Stimulated activated CD4-positive, alpha-beta T cell treated with anti-CD3 and anti-CD28 coated beads, Interleukin-1b, Interleukin-23, amount 100 ng/mL, for 24 hours (primary cell): ENCODE results near the gene PCBP2.
"Not testable (repeated sequence)": the region's sequence is repeated elsewhere in the genome, so short reads cannot be mapped to it uniquely, and the experiment has no call there.

Experiments
- DNase-seq, 4 experiments: peaks; one replicate each; pipeline ENCODE4 v3.0.0-alpha.2; 2020; ENCODE audit warnings: low read depth in 4 of 4, low spot score in 1 of 4

The PCBP2 gene

GRCh38 chr12:53451661-53452158, at the start of gene PCBP2:
Gene PCBP2, plus strand, starts transcription at chr12:53452102. Its CDS starts 2,699 bp downstream, at chr12:53454801.
- peak; percentile 86 to 97 (median 92) for DNase-seq

GRCh38 chr12:53402351-53402750, 49.6 kb upstream of the PCBP2 start:
- DNase-seq = not testable (repeated sequence)

- no peak for DNase-seq
Observed at GRCh38 chr12:53402871-53403270, 49.0 kb upstream of the PCBP2 start.

- DNase-seq = no peak
Observed at GRCh38 chr12:53410951-53411350, 41.0 kb upstream of the PCBP2 start.

GRCh38 chr12:53413485-53414204, 38.3 kb upstream of the PCBP2 start:
- DNase-seq = no peak

- no peak for DNase-seq
Observed at GRCh38 chr12:53414756-53415417, 37.0 kb upstream of the PCBP2 start.

GRCh38 chr12:53415752-53416389, 36.0 kb upstream of the PCBP2 start:
- DNase-seq = not testable (repeated sequence)

GRCh38 chr12:53417291-53417816, 34.5 kb upstream of the PCBP2 start:
- not testable (repeated sequence) for DNase-seq

- DNase-seq = no peak
Observed at GRCh38 chr12:53418221-53418620, 33.7 kb upstream of the PCBP2 start.

- no peak for DNase-seq
Observed at GRCh38 chr12:53419756-53420155, 32.1 kb upstream of the PCBP2 start.

GRCh38 chr12:53422247-53422646, 29.7 kb upstream of the PCBP2 start:
- not testable (repeated sequence) for DNase-seq

GRCh38 chr12:53423597-53423996, 28.3 kb upstream of the PCBP2 start, which contains the start of gene AMHR2:
Gene AMHR2, plus strand, starts transcription at chr12:53423855. Its CDS starts 80 bp downstream, at chr12:53423935.
- DNase-seq = no peak

GRCh38 chr12:53424626-53425514, 27.0 kb upstream of the PCBP2 start:
- DNase-seq = no peak

GRCh38 chr12:53425515-53426150, 26.3 kb upstream of the PCBP2 start:
- no peak for DNase-seq

GRCh38 chr12:53427905-53428594, 23.9 kb upstream of the PCBP2 start:
- DNase-seq = peak in 1 of 4 experiments; percentile 49

GRCh38 chr12:53428741-53429140, 23.2 kb upstream of the PCBP2 start:
- no peak for DNase-seq

GRCh38 chr12:53430116-53430515, 21.8 kb upstream of the PCBP2 start:
- no peak for DNase-seq

GRCh38 chr12:53431187-53431586, 20.7 kb upstream of the PCBP2 start:
- no peak for DNase-seq

- DNase-seq = not testable (repeated sequence)
Observed at GRCh38 chr12:53435326-53435725, 16.6 kb upstream of the PCBP2 start.
